GM18867 (cell line): ENCODE measurements around the gene MAPK6.
A peak's percentile ranks its signal among the peaks of the same experiment; 100 is the strongest.
"Not testable (repeated sequence)": the region's sequence is repeated elsewhere in the genome, so short reads cannot be mapped to it uniquely, and the experiment has no call there.

Source experiments
- ATAC-seq: cut with Tn5 transposase; IDR thresholded peaks from one replicate; pipeline ENCODE4 v1.9.1; 2021; ENCODE audit warnings: mild to moderate bottlenecking, moderate library complexity; ENCODE audit not compliant: unreplicated experiment

MAPK6 gene

GRCh38 chr15:52018693-52019393 lies at the start of gene MAPK6:
Gene MAPK6 (plus strand): TSS chr15:52019219. CDS start chr15:52046461, 27,242 bp downstream.
- peak; percentile 72 for ATAC-seq

- no peak for ATAC-seq
Observed at GRCh38 chr15:51969728-51970127, 49.3 kb upstream of the MAPK6 start.

- ATAC-seq, result no peak
Observed at GRCh38 chr15:51970132-51970817, 48.7 kb upstream of the MAPK6 start.

- ATAC-seq, result peak; percentile 16
Observed at GRCh38 chr15:51971032-51971374, 48.0 kb upstream of the MAPK6 start.

- ATAC-seq, result peak; percentile 85
Observed at GRCh38 chr15:51971375-51972133, 47.5 kb upstream of the MAPK6 start, which contains the start of gene LEO1. Gene LEO1 (minus strand): TSS chr15:51971778. CDS start chr15:51971745, 33 bp downstream.

- no peak for ATAC-seq
Observed at GRCh38 chr15:51973220-51973619, 45.8 kb upstream of the MAPK6 start.

- ATAC-seq, result no peak
Observed at GRCh38 chr15:51973775-51974174, 45.2 kb upstream of the MAPK6 start.

- peak; percentile 80 for ATAC-seq
Observed at GRCh38 chr15:51982013-51982769, 36.8 kb upstream of the MAPK6 start.

GRCh38 chr15:51982770-51983103 lies 36.3 kb upstream of the MAPK6 start:
- ATAC-seq, result no peak

GRCh38 chr15:51991141-51991540 lies 27.9 kb upstream of the MAPK6 start:
- no peak for ATAC-seq

- no peak for ATAC-seq
Observed at GRCh38 chr15:51992953-51993352, 26.1 kb upstream of the MAPK6 start.

GRCh38 chr15:52002351-52002750 lies 16.7 kb upstream of the MAPK6 start:
- no peak for ATAC-seq

- ATAC-seq, result not testable (repeated sequence)
Observed at GRCh38 chr15:52003089-52003488, 15.9 kb upstream of the MAPK6 start.

GRCh38 chr15:52003710-52004109 lies 15.3 kb upstream of the MAPK6 start:
- ATAC-seq, result no peak

- ATAC-seq, result no peak
Observed at GRCh38 chr15:52004806-52005205, 14.2 kb upstream of the MAPK6 start.

- peak; percentile 79 for ATAC-seq
Observed at GRCh38 chr15:52005748-52006701, 13.0 kb upstream of the MAPK6 start.

- peak; percentile 23 for ATAC-seq
Observed at GRCh38 chr15:52006702-52007340, 12.2 kb upstream of the MAPK6 start.

- ATAC-seq, result no peak
Observed at GRCh38 chr15:52008359-52008697, 10.7 kb upstream of the MAPK6 start.

GRCh38 chr15:52008698-52009434 lies 10.2 kb upstream of the MAPK6 start:
- no peak for ATAC-seq
